Esophagus squamous epithelium (tissue), 5 donors: ENCODE measurements around the gene TPSG1. TPM values are rescaled to one million over a fixed set of nuclear protein-coding genes. Genes with fewer than 3 reads are reported as not detected.
"Not testable (repeated sequence)": the region's sequence is repeated elsewhere in the genome, so short reads cannot be mapped to it uniquely, and the experiment has no call there.

Source experiments
- DNase-seq: peaks from one replicate; lab custom pipeline; 2025; lab: John Stamatoyannopoulos, UW
- H3K27ac ChIP-seq, 4 donors: fragments of 200-600 bp; sonication (generic); one replicate each; pipeline ENCODE4 v1.5.1; 2016 to 2019; ENCODE audit warnings: mild to moderate bottlenecking in 1 of 4
- H3K27me3 ChIP-seq, 4 donors: fragments of 200-600 bp; sonication (generic); 1 replicate in 3 of 4; 2 replicates in 1 of 4; pipeline versions ENCODE4 v1.5.1 to v1.6.0; 2017 to 2021; ENCODE audit warnings: antibody characterized with exemption in 1 of 4
- H3K36me3 ChIP-seq, 3 donors: fragments of 200-600 bp; sonication (generic); one replicate each; pipeline ENCODE4 v1.5.1; 2016 to 2019
- H3K4me1 ChIP-seq, 3 donors: fragments of 200-600 bp; sonication (generic); one replicate each; pipeline ENCODE4 v1.5.1; 2017 to 2019
- H3K4me3 ChIP-seq, 4 donors: fragments of 200-600 bp; sonication (generic); 1 replicate in 3 of 4; 2 replicates in 1 of 4; pipeline ENCODE4 v1.5.1; 2016 to 2019; ENCODE audit warnings: mild to moderate bottlenecking in 2 of 4, moderate library complexity in 1 of 4
- H3K9me3 ChIP-seq, 3 donors: fragments of 200-600 bp; sonication (generic); one replicate each; pipeline ENCODE4 v1.5.1; 2016 to 2019
- POLR2A ChIP-seq, 4 donors: fragments of 450-650 bp; IDR thresholded peaks; one replicate each; pipeline ENCODE4 v1.6.1; 2017; ENCODE audit warnings: antibody characterized with exemption in 4 of 4, mild to moderate bottlenecking in 4 of 4, moderate library complexity in 3 of 4
- WGBS, 2 donors: methylation state at CpG; one replicate each; pipeline ENCODE4 v1.1.5; 2018; 5-methylcytosine and 5-hydroxymethylcytosine counted together
- intact Hi-C: fragments of 100-400 bp; cut with DNase I; formaldehyde crosslinking; loops from one replicate; pipeline ENCODE4 v1.15.0; 2022
- total RNA-seq, 4 donors: library from RNA; depleted of rRNA; stranded (reverse); fragments of >200 nt; gene quantifications; one replicate each; pipeline ENCODE4 v1.1.0, GENCODE V29; 2016
- TF ChIP-seq, protein P1 (sequence below), 6 experiments: fragments of 450-650 bp in 4 of 6; fragments of 200-600 bp in 2 of 6; sonication (generic) in 2 of 6; IDR thresholded peaks; one replicate each; pipeline ENCODE4 v1.5.1; 2016 to 2019; ENCODE audit warnings: antibody characterized with exemption in 6 of 6, mild to moderate bottlenecking in 4 of 6, moderate library complexity in 4 of 6
- donor health status: DM: yes; HTN: yes; CAD: no.

The TPSG1 gene
- total RNA-seq, 4 donors from 2014 or later: 0.27 TPM; not detected in 3

DNA sequence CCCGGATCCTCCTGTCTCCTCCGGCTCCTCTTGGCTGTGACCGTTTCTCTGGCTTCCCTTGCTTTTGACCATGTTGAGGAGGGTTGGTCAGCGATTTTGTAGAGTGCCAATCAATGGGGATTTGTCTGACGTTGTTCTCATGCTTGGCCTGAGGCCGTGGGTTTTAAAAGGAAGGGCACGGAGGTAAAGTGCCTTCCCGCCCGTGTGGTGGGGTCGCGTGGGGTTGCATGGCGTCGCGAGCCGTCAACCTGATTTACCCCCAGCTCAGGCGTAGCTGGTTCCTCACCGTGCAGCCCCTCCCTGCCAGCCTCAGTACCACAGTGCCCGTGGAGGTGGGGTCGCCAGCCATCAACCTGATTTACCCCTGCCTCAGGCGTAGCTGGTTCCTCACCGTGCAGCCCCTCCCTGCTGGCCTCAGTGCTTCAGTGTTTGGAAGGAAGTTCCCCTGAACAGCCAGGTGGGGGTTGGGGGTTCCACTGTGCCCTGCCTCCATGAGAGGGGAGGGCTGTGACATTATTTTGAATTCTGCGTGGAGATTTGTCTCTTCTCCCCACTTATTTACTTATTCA is 20.5 kb upstream of the TPSG1 start:
- H3K36me3 ChIP-seq: no peaks in the 10 kb centered on the region
- 47 to 54% methylated on average over 14 to 18 of the region's 22 CpGs for WGBS, 2 donors
- H3K9me3 ChIP-seq: no peaks in the 10 kb centered on the region
- no peak overlapping the region for H3K27ac ChIP-seq
- TF ChIP-seq POLR2A (IDR thresholded peaks at IDR 0.05): no peak
- TF ChIP-seq, protein P1, sequence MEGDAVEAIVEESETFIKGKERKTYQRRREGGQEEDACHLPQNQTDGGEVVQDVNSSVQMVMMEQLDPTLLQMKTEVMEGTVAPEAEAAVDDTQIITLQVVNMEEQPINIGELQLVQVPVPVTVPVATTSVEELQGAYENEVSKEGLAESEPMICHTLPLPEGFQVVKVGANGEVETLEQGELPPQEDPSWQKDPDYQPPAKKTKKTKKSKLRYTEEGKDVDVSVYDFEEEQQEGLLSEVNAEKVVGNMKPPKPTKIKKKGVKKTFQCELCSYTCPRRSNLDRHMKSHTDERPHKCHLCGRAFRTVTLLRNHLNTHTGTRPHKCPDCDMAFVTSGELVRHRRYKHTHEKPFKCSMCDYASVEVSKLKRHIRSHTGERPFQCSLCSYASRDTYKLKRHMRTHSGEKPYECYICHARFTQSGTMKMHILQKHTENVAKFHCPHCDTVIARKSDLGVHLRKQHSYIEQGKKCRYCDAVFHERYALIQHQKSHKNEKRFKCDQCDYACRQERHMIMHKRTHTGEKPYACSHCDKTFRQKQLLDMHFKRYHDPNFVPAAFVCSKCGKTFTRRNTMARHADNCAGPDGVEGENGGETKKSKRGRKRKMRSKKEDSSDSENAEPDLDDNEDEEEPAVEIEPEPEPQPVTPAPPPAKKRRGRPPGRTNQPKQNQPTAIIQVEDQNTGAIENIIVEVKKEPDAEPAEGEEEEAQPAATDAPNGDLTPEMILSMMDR (IDR thresholded peaks at IDR 0.05): no peak
- H3K4me3 ChIP-seq: no peak overlapping the region
- intact Hi-C loops: no loop called here
- no peaks in the 10 kb centered on the region for H3K4me1 ChIP-seq
- H3K27me3 ChIP-seq: peaks cover 0 to 39% (median 0%) of the 10 kb centered on the region in 4 donors
- no peak for DNase-seq

DNA sequence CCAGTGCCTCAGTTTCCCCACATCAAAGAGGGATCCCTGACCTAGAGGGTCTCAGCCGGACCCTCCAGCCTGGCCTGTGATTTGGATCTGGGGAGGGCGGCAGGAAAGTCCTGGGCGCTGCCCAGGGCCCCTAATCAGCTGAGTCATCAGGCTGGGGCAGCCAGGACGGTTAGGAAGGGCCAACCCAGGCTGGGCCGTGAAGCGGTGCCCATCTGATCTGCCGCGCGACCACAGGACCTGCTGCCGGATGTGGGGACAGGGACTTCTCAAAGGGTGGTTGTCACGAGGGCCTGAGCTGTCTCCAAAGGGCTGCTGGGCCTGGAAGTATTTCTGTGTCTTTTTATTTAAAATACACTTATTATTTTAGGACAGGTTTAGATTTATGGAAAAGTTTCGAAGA is 19.8 kb upstream of the TPSG1 start:
- DNase-seq: no peak
- 63 to 67% methylated on average over 6 to 9 of the region's 12 CpGs for WGBS, 2 donors
- intact Hi-C loops: no loop called here
- H3K27ac ChIP-seq: no peak overlapping the region
- no peak for TF ChIP-seq POLR2A (IDR thresholded peaks at IDR 0.05)
- TF ChIP-seq, protein P1 (IDR thresholded peaks at IDR 0.05): no peak
- no peaks in the 10 kb centered on the region for H3K9me3 ChIP-seq
- no peak overlapping the region for H3K4me3 ChIP-seq
- peaks cover 0 to 39% (median 0%) of the 10 kb centered on the region in 4 donors for H3K27me3 ChIP-seq
- no peaks in the 10 kb centered on the region for H3K4me1 ChIP-seq
- H3K36me3 ChIP-seq: no peaks in the 10 kb centered on the region

DNA sequence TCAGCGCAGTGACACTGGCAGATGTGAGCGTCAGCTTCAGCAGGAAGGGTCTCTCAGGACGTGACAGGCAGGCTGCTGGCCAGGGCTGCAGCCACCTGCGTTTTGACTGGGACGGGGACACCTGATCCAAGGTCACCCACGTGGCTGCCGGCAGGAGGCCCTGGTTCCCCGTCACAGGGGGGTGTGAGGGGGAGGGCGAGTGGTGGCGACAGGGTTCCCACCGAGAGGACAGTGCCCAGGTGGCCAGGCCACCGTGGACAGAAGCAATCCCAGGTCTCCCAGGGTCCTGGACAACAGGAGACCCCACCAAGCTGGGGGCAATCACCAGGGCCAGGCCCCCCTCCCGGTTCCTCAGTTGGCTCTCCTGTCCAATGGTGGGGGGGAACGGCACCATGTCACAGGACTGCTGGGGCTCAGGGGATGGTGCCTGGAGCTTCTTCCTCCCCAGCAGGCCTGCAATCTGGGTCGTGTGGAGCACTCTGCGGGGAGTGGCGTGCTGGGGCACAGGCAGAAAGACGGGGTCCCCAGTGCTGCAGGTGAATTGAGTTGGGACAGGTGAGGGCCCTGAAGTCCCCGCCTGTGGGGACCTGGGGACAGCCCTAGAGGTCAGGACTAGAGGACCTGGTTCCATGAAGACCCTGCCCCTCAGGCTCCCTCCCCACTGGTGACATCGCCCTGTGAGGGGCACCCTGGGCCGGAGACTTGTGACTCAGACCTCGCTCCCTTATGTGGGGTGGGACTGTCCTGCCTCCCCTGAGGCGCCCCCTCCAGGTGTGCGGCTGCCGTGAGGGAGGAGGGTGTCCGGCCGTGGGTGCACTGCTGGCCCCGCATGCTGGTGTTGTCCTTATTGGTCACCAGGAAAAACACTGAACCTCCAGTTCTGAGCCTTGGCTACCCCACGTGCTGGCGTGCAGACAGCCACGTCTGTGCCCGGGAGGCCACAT is 19.1 kb upstream of the TPSG1 start:
- H3K4me1 ChIP-seq, H3K36me3 ChIP-seq, H3K9me3 ChIP-seq, H3K4me3 ChIP-seq, DNase-seq, intact Hi-C loops, H3K27ac ChIP-seq: not testable (repeated sequence)
- peaks cover 0 to 44% (median 0%) of the 10 kb centered on the region in 4 donors for H3K27me3 ChIP-seq
- 63% methylated on average over 13 of the region's 32 CpGs; no CpG with 5 or more reads in 1 of the 2 donors for whole genome bisulfite sequencing, 2 donors

DNA sequence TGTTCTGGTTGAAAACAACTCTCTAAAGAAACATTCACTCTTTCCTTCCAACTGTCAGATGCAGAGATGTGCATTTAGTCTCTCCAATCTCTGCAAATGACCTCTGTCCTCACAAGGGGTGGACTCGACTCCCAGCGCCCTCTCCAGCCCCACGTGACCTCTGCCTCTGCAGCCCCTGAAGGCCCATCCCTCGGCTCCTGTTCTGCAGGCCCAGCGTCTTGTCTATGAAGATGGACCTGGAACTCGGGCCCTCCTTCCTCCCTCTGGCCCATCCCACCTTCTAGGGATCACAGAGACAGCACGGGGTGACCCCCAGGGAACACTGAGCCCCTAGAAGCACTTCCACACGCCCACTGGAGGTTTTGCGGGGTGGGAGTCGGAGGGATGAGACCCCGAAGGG is 18.3 kb upstream of the TPSG1 start:
- DNase-seq, H3K9me3 ChIP-seq, H3K4me1 ChIP-seq, H3K27ac ChIP-seq, intact Hi-C loops, H3K4me3 ChIP-seq, H3K36me3 ChIP-seq: not testable (repeated sequence)
- 50 to 75% methylated on average over 2 to 4 of the region's 11 CpGs for WGBS, 2 donors
- H3K27me3 ChIP-seq: peaks cover 0 to 41% (median 0%) of the 10 kb centered on the region in 4 donors

DNA sequence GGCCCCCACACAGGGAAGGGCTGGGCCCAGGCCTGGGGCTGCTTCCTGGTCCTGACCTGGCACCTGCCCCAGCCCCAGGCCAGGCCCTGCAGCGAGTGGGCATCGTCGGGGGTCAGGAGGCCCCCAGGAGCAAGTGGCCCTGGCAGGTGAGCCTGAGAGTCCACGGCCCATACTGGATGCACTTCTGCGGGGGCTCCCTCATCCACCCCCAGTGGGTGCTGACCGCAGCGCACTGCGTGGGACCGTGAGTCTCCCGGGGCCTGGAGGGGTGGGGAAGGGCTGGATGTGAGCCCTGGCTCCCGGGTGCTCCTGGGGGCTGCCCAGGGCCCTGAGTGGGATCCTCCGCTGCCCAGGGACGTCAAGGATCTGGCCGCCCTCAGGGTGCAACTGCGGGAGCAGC is 16.0 kb upstream of the TPSG1 start:
- DNase-seq, intact Hi-C loops, H3K4me1 ChIP-seq, H3K9me3 ChIP-seq, H3K36me3 ChIP-seq, H3K27ac ChIP-seq, H3K4me3 ChIP-seq: not testable (repeated sequence)
- H3K27me3 ChIP-seq: peaks cover 0 to 30% (median 0%) of the 10 kb centered on the region in 4 donors
- no CpG with 5 or more reads among the region's 15 CpGs for WGBS, 2 donors

DNA sequence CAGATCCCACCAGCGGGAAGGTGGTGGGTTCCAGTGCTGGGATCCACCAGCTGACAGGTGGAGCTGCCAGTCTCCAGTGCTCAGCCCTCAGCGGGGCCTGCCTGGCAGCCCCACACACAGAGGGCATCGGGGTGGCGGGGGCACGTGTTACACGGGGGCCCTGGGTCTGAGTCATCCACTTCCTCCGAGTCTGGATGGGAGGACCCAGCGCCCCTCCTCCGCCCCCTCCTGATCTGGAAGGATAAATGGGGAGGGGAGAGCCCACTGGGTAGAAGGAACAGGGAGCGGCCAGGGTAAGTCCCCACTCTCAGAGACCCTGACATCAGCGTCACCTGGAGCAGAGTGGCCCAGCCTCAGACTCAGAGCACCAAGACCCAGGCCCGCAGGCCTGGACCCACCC is 15.4 kb upstream of the TPSG1 start, which contains the start of gene TPSAB1:
Gene TPSAB1, plus strand, starts transcription at position 270 of the 400 bp plus-strand sequence. CDS start 234 bp downstream, outside the sequence.
- WGBS, 2 donors: no CpG with 5 or more reads among the region's 12 CpGs
- H3K4me1 ChIP-seq, H3K9me3 ChIP-seq, DNase-seq, H3K27ac ChIP-seq, intact Hi-C loops, H3K4me3 ChIP-seq, H3K36me3 ChIP-seq: not testable (repeated sequence)
- H3K27me3 ChIP-seq: peaks cover 0 to 23% (median 0%) of the 10 kb centered on the region in 4 donors

DNA sequence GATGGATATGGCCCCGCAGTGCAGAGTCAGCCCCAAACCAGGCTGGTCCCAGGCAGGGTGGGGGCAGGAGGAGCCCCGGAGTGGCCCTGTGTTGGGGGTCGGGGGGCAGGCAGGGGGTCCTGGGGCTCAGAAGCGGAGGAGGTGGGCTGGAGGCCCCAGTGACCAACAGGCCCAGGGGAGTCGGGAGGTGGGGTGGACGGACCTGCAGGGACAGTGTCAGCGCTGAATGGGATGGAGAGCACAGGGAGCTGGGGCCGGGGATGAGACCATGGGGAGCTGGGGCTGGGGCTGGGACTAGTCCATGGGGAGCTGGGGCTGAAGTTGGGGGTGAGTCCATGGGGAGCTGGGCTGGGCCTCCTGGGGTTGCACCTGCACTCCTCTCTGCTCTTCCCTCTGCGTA is 14.5 kb upstream of the TPSG1 start:
- 90 to 100% methylated on average over 2 of the region's 9 CpGs for WGBS, 2 donors
- peaks cover 0 to 15% (median 0%) of the 10 kb centered on the region in 4 donors for H3K27me3 ChIP-seq
- DNase-seq, H3K4me1 ChIP-seq, H3K27ac ChIP-seq, intact Hi-C loops, H3K36me3 ChIP-seq, H3K9me3 ChIP-seq, H3K4me3 ChIP-seq: not testable (repeated sequence)

DNA sequence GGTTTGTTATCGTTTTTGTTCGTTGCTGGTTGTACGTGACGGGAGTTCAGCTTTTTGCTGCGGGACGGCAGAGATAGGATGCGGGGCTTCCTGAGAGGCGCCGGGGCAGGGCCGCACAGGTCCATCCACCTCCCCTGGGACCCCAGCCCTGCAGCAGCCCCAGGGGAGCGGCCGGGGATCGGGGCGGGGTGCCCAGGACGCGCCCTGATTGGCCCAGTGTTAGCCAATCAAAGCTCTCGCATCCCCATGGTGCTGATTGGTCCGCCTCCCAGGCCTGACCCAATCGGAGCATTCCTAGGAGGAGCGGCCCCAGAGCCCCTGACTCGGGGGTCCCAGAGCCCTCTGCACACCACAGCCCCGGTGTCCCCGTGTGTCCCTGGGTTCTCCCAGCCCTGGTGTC is 13.8 kb upstream of the TPSG1 start:
- H3K4me3 ChIP-seq, H3K9me3 ChIP-seq, H3K27ac ChIP-seq, H3K27me3 ChIP-seq, DNase-seq, H3K36me3 ChIP-seq, H3K4me1 ChIP-seq, intact Hi-C loops: not testable (repeated sequence)
- WGBS, 2 donors: 61 to 82% methylated on average over 5 to 6 of the region's 23 CpGs
